Measurements from ENCODE around the gene DDX4. TPM values are rescaled to one million over a fixed set of nuclear protein-coding genes. Genes with fewer than 3 reads are reported as not detected.
A peak's percentile ranks its signal among the peaks of the same experiment; 100 is the strongest.
"Not testable (repeated sequence)": the region's sequence is repeated elsewhere in the genome, so short reads cannot be mapped to it uniquely, and the experiment has no call there.

DDX4 gene
- total RNA-seq, 2 donors from 2014 or later: not detected

DNA sequence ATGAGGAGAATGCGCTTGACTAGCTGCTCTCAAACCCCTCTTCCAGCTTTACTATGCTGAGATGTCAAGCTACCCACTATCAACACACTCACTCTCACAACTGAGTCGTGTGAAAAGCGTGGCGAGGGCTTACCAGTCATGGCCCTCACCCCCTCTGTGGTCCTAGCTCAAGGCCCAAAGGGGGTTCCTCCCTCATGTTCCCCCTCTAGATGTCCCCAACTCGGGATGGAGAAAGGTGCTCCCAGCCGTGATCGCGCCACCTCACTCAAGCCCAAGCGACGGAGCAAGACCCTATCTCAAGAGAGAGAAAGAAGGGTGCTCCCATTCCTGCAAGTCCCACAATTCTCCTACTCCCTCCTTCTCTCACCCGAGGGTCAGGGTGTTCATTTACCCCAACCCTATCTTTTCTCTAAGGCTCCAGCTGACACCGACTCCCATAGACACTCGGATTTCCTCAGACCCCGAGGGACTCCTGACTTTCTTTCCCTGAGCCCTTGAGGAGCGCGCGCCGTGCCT lies 26.3 kb upstream of the DDX4 start:
- Mint-ChIP-seq H3K4me1 (peaks cover 12% of the 10 kb centered on the region), H3K27me3 (no peaks in the 10 kb centered on the region), H3K36me3 (ENCODE audit: low read depth) (no peaks in the 10 kb centered on the region), H3K4me3 (peak overlapping the region; percentile 98), H3K27ac (peak overlapping the region; percentile 96)
- H3K9me3 ChIP-seq (ENCODE audit: control insufficient read depth, low read length, poor library complexity, severe bottlenecking): no peaks in the 10 kb centered on the region
- ATAC-seq (no peak), DNase-seq (no peak)

DNA sequence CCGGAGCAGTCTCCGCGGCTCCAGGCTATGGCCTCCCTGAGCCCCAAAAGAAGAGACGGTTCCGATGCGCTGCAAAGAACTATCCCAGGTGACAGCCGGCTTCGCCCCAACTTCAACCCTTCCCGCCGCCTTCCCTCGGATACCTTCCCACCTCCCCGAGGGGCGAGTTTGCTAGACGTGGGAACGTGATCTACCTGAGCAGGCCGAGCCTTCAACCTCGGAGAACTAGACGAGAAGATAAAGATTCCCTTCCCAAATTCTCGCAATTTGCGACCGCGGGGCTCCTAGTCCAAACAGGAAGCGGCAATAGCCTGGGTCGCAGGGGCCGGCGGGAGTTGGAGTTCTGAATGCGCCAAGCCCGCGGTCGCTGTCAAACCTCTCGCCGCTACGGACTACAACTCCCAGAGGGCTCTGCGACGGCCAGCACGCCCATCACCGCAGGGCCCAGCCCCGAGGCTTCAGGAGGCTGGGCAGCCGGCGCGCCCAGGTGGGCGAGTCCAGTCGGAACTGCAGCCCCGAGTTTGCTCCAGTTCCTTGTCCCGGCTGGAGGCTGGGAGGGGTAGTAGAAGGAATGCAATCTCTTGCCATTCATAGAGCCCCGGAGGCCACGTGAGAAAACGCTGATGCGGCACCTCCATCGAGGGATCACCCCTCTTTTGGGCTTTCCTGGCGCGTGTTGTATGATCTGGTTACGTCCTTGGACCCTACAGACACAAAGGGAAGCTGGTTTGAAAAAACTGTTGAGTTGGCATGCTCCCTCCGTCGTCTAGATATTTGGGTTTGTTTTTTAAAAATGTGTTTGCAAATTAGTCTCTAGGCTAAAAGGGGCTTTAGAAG lies 25.6 kb upstream of the DDX4 start, which contains the start of gene SLC38A9:
Gene SLC38A9 (minus strand): TSS at position 302 of the 837 bp plus-strand sequence. CDS start 14,366 bp downstream, outside the sequence.
- DNase-seq: peak; percentile 81 to 85 (median 84)
- peaks cover 9% of the 10 kb centered on the region for H3K4me1 Mint-ChIP-seq
- H3K36me3 Mint-ChIP-seq (ENCODE audit: low read depth): no peaks in the 10 kb centered on the region
- H3K4me3 Mint-ChIP-seq: peak within 1 kb of the TSS; percentile 98
- peak; percentile 100 for ATAC-seq
- no peaks in the 10 kb centered on the region for H3K27me3 Mint-ChIP-seq
- H3K9me3 ChIP-seq (ENCODE audit: control insufficient read depth, low read length, poor library complexity, severe bottlenecking): no peaks in the 10 kb centered on the region
- peak within 1 kb of the TSS; percentile 96 for H3K27ac Mint-ChIP-seq

DNA sequence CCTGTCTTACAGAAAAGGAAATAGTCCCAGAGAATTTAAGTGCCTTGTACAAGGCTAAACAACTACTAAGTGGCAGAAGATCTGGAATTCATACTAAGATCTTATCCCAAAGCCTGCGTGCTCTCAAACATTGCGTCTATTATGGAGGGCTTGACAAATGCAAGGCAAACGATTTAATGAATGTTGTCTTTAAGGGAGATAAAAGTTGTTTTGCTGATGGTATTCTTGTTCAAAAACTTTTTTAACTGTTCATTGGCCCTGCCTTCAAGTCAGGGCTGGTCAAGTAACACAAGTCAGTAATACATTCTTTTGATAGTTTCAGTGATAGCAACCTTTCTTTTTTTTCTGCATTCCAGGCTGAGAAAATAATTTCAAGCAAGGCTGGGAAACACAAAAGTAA lies 24.0 kb upstream of the DDX4 start:
- Mint-ChIP-seq H3K27me3 (peaks cover 6% of the 10 kb centered on the region), H3K27ac (no peak overlapping the region), H3K4me1 (peaks cover 9% of the 10 kb centered on the region), H3K36me3 (ENCODE audit: low read depth) (no peaks in the 10 kb centered on the region), H3K4me3 (no peak overlapping the region)
- DNase-seq (no peak), ATAC-seq (no peak)
- no peaks in the 10 kb centered on the region for H3K9me3 ChIP-seq (ENCODE audit: control insufficient read depth, low read length, poor library complexity, severe bottlenecking)

DNA sequence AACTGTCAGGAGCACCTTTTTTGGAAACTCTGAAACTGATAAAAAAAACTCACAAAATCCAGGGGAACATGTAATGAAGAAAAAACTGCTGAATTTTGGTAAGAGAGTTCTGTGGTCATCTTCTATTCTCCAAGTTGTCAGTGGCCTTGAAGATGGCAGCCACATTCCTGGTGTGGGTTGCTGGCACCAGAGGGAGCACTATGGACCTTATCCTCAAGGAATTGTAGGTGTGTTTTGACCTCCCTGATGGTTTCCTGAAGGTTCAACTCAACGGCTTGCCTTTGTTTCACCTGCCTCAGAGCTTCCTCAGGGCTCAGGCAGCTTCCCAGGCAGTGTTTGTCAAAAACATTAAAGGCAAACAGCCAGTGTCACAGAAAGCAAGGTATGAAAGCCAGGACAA lies 23.5 kb upstream of the DDX4 start:
- H3K9me3 ChIP-seq (ENCODE audit: control insufficient read depth, low read length, poor library complexity, severe bottlenecking): no peaks in the 10 kb centered on the region
- no peak for ATAC-seq
- no peak for DNase-seq
- Mint-ChIP-seq H3K4me3 (no peak overlapping the region), H3K36me3 (ENCODE audit: low read depth) (no peaks in the 10 kb centered on the region), H3K27me3 (peaks cover 6% of the 10 kb centered on the region), H3K27ac (no peak overlapping the region), H3K4me1 (peaks cover 9% of the 10 kb centered on the region)

DNA sequence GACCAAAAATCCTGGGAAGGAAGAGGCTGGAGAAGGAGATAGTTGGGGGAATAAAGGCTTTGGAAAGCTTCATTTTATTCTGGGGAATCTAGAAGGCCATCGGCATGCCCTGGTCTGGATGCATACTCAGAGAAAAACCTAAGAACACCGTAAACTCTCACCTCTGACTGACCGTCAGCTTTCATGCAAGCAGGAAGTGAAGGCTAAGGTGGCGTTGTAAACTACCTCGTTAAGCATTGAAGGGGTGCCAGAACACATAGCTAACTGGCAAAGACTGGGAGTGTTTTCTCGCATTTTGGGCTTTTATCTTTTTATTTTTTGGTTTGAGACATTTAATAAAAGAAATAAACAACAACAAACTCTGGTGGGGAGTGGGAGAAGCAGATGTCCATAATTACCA lies 23.1 kb upstream of the DDX4 start:
- H3K4me1 Mint-ChIP-seq: peaks cover 9% of the 10 kb centered on the region
- no peak overlapping the region for H3K27ac Mint-ChIP-seq
- no peaks in the 10 kb centered on the region for H3K36me3 Mint-ChIP-seq (ENCODE audit: low read depth)
- no peaks in the 10 kb centered on the region for H3K9me3 ChIP-seq (ENCODE audit: control insufficient read depth, low read length, poor library complexity, severe bottlenecking)
- no peak for DNase-seq
- ATAC-seq: no peak
- H3K27me3 Mint-ChIP-seq: peaks cover 6% of the 10 kb centered on the region
- no peak overlapping the region for H3K4me3 Mint-ChIP-seq

DNA sequence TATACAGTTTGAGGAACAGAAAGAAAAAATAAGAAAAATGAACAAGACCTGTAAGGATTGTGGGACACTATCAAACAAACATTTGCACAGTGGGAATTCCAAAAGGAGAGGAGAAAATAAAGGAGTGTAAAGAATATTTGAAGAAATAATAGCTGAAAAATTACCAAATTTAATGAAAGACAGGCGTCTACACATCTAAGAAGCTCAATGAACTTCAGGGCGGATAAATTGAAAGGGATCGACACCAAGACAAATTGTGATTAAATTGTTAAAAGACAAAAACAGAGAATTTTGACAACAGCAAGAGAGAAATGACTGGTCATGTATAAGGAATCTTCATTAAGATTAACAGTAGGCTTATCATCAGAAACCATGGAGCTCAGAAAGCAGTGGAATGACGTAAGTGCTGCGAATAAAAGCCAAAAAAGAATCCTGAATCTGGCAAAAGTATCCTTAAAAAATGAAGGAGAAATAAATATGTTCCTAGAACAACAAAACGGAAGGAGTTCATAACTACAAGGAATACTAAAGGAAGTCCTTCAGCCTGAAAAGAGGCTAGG lies 22.3 kb upstream of the DDX4 start:
- Mint-ChIP-seq H3K27me3 (peaks cover 6% of the 10 kb centered on the region), H3K36me3 (ENCODE audit: low read depth) (peaks cover 4% of the 10 kb centered on the region), H3K27ac (no peak overlapping the region), H3K4me3 (no peak overlapping the region), H3K4me1 (peaks cover 9% of the 10 kb centered on the region)
- H3K9me3 ChIP-seq (ENCODE audit: control insufficient read depth, low read length, poor library complexity, severe bottlenecking): no peaks in the 10 kb centered on the region
- DNase-seq: no peak
- no peak for ATAC-seq

DNA sequence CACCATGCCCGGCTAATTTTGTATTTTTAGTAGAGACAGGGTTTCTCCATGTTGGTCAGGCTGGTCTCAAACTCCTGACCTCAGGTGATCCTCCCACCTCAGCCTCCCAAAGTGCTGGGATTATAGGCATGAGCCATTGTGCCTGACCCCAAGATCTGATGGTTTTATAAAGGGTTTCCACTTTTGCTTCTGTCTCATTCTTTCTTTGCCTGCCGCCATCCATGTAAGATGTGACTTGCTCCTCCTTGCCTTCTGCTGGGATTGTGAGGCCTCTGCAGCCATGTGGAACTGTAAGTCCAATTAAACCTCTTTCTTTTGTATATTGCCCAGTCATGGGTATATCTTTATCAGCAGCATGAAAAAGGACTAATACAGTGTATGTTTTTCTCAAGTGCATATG lies 18.8 kb upstream of the DDX4 start:
- H3K4me1 Mint-ChIP-seq; H3K27me3 Mint-ChIP-seq; H3K9me3 ChIP-seq (ENCODE audit: control insufficient read depth, low read length, poor library complexity, severe bottlenecking); H3K36me3 Mint-ChIP-seq (ENCODE audit: low read depth); H3K27ac Mint-ChIP-seq; ATAC-seq; H3K4me3 Mint-ChIP-seq; DNase-seq: not testable (repeated sequence)

DNA sequence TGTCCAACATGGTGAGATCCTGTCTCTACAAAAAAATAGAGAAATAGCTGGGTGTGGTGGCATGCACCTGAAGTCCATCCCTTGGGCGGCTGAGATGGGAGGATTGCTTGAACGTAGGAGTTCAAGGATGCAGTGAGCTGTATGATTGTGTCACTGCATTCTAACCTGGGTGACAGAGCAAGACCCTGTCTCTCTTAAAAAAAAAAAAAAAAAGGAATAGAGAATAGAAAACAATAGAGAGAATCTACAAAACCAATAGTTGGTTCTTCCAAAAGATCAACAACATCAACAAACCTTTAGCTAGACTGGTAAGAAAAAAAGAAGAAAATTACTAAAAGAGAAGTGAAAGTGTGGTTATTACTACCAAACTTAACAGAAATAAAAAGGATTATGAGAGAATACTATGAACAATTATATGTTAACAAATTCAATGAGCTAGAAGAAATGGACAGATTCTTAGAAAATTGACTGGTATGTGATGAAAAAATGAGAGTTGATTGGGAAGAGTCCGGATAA lies 17.6 kb upstream of the DDX4 start:
- ATAC-seq: no peak
- DNase-seq: no peak
- Mint-ChIP-seq H3K27me3 (peaks cover 6% of the 10 kb centered on the region), H3K27ac (no peak overlapping the region), H3K36me3 (ENCODE audit: low read depth) (peaks cover 4% of the 10 kb centered on the region), H3K4me1 (peaks cover 3% of the 10 kb centered on the region), H3K4me3 (no peak overlapping the region)
- H3K9me3 ChIP-seq (ENCODE audit: control insufficient read depth, low read length, poor library complexity, severe bottlenecking): no peaks in the 10 kb centered on the region

DNA sequence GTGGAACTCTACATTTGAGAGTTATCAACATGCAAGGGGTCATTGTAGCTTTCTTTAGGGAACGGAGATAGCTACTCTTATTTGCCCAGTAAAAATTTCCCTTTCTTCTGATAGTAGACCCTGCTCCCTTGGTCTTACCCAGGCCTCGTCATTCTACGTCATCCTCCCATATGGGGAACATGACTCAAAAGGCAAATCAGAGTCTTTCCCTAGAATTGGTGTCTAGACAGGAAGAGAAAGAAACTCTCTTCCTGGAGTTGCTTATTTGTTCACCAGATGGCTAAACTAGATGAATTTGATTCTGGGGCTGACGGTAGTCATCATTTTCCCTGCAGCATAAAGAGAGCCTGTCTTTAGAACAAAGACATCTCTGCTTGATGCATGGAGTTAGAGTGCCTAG lies 13.6 kb upstream of the DDX4 start:
- DNase-seq: no peak
- Mint-ChIP-seq H3K4me1 (peaks cover 3% of the 10 kb centered on the region), H3K36me3 (ENCODE audit: low read depth) (peaks cover 4% of the 10 kb centered on the region), H3K27ac (no peak overlapping the region), H3K27me3 (no peaks in the 10 kb centered on the region), H3K4me3 (no peak overlapping the region)
- H3K9me3 ChIP-seq (ENCODE audit: control insufficient read depth, low read length, poor library complexity, severe bottlenecking): no peaks in the 10 kb centered on the region
- ATAC-seq: no peak

DNA sequence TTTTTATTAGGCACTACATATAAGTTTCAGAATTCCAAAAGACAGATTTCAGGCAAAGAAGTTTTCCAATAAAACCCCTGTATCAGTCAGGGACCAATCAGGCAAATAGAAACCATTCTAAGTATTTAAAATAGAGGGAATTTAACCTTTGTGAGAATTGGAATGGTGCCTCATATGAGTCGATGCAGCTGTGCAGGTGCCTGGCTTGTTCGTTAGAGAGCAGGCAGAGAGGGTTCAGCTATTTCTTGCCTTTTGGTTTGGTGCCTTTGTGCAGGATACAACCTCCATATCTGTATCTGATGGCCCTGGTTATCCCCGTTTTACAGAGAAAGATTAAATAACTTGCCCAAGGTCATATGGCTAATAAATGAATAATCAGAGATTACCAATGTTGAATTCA lies 6.0 kb upstream of the DDX4 start:
- no peak for DNase-seq
- no peaks in the 10 kb centered on the region for H3K9me3 ChIP-seq (ENCODE audit: control insufficient read depth, low read length, poor library complexity, severe bottlenecking)
- no peak for ATAC-seq
- Mint-ChIP-seq H3K27ac (no peak overlapping the region), H3K4me1 (no peaks in the 10 kb centered on the region), H3K36me3 (ENCODE audit: low read depth) (no peaks in the 10 kb centered on the region), H3K4me3 (no peak overlapping the region), H3K27me3 (no peaks in the 10 kb centered on the region)

DNA sequence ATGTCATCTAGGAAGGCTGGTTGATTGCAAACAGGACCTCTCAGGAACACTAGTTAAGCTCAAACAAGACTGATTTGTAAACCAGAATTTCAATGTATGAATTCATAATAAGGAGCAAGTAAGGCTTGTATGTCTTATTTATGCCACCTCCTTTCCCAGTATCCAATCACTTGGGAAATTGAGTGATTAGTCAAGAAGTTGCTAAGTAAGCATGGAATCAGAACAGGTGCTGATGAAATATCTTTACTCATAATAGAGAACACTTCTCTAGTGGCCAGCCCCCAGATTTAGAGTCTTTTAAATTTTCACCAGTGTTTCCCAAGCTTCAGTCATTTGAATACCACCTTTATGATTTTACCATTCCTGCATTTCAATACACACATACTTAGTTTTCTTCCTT lies 5.3 kb upstream of the DDX4 start:
- no peak overlapping the region for H3K4me3 Mint-ChIP-seq
- no peaks in the 10 kb centered on the region for H3K9me3 ChIP-seq (ENCODE audit: control insufficient read depth, low read length, poor library complexity, severe bottlenecking)
- no peaks in the 10 kb centered on the region for H3K36me3 Mint-ChIP-seq (ENCODE audit: low read depth)
- no peaks in the 10 kb centered on the region for H3K27me3 Mint-ChIP-seq
- ATAC-seq (no peak), DNase-seq (no peak)
- H3K27ac Mint-ChIP-seq: no peak overlapping the region
- no peaks in the 10 kb centered on the region for H3K4me1 Mint-ChIP-seq

DNA sequence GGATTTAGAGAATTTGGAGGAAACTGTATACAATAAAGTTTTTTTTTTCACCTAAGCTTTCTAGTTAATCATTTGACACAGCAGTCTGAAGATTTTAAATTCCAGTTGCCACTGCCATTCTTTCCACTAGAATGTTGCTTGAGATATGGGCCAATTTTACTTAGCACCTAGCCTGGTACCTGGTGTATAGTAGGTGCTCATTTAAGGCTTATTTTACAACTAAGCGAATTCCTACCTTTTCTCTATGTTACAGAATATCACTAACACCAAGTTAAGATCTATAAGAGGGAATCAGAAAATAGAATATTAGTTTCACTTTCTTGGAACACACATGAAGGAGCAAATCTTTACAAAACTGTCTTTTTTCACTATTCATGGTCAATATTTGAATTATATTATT lies 3.2 kb upstream of the DDX4 start:
- ATAC-seq: no peak
- H3K4me1 Mint-ChIP-seq: no peaks in the 10 kb centered on the region
- H3K36me3 Mint-ChIP-seq (ENCODE audit: low read depth): no peaks in the 10 kb centered on the region
- no peaks in the 10 kb centered on the region for H3K9me3 ChIP-seq (ENCODE audit: control insufficient read depth, low read length, poor library complexity, severe bottlenecking)
- no peak overlapping the region for H3K27ac Mint-ChIP-seq
- H3K27me3 Mint-ChIP-seq: no peaks in the 10 kb centered on the region
- no peak for DNase-seq
- no peak overlapping the region for H3K4me3 Mint-ChIP-seq

DNA sequence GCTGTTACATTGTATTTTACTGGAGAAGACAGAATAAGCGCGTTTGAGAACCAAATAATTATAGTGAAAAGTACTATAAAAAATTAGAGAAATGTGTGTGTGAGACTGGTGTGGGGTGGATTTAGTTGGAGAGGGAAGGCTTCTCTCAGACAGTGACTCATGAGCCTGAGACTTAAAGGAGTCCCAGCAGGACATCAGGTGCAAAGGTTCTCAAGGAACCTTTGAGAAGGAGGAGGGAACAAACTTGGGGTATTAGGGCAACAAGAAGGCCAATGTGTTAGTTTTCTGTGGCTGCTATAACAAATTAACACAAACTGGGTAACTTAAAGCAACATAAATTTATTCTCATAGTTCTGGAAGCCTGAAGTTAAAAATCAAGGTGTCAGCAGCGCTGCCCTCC lies 4.9 kb downstream of the DDX4 start:
- H3K27me3 Mint-ChIP-seq: no peaks in the 10 kb centered on the region
- H3K9me3 ChIP-seq (ENCODE audit: control insufficient read depth, low read length, poor library complexity, severe bottlenecking): no peaks in the 10 kb centered on the region
- no peak overlapping the region for H3K27ac Mint-ChIP-seq
- no peak overlapping the region for H3K4me3 Mint-ChIP-seq
- no peak for DNase-seq
- no peaks in the 10 kb centered on the region for H3K4me1 Mint-ChIP-seq
- H3K36me3 Mint-ChIP-seq (ENCODE audit: low read depth): no peaks in the 10 kb centered on the region
- no peak for ATAC-seq
